Stimulated activated CD8-positive, alpha-beta memory T cell treated with anti-CD3 and anti-CD28 coated beads, Interleukin-7, amount 100 ng/mL, for 1 hour (primary cell): ENCODE results near the gene TSPYL1.
"Not testable (repeated sequence)": the region's sequence is repeated elsewhere in the genome, so short reads cannot be mapped to it uniquely, and the experiment has no call there.

Experiments
- DNase-seq, 2 donors: peaks; one replicate each; pipeline ENCODE4 v3.0.0-alpha.2; 2020; ENCODE audit warnings: low read depth in 2 of 2

The TSPYL1 gene

DNA sequence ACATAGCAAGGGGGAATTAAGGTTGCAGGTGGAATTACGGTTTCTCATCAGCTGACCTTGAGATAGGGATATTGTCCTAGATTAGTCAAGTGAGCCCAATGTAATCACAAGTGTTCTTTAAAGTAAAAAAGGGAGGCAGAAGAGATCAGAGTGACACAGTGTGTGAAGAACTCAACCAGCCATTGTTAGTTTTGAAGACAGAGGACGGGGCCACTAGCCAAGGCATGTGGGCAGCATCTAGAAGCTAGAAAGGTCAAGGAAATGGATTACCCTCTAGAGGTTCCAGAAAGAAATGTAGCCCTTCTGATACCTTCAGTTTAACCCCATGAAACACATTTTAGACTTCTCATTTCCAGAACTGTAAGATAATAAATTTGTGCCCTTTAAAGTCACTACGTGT, 18.5 kb upstream of the TSPYL1 start:
- DNase-seq = no peak

DNA sequence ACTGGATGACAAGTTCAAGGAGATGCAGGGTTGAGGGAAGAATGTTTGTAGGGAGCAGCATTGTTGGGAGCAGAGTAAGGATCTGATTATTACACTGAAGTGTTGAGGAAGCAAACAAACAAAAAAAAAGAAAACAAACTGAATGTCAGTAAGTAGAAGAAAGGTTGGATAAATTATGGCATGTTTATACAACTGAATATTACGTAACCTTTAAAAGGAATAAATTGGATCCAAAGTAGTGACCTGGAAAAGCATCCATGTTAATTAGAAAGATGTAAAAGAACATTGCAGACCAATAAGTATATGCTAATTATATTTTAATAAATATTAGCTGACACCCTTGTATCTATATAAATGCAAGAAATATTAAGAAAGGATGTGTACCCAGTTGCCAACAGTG, 12.8 kb upstream of the TSPYL1 start:
- DNase-seq = no peak

GRCh38 chr6:116291701-116292396, 12.1 kb upstream of the TSPYL1 start:
- DNase-seq = no peak

GRCh38 chr6:116290799-116291198, 11.1 kb upstream of the TSPYL1 start:
- no peak for DNase-seq

DNA sequence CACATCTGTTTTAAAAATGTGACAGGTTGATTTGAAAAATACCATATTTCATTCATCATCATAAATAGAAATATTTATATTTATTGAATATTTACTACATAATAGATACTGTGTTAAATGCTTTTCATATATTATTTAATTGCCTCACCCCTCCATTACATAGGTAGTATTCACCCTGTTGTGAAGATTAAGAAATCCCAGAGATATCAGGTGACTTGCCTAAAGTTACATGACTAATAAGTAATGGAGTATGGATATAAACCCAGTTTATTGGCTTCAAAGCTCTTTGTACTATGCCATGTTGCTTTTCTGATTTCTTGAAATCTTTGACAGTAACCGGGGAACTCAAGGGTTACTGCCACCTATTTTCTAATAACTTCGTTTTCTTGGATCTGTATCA, 10.1 kb upstream of the TSPYL1 start:
- no peak for DNase-seq

DNA sequence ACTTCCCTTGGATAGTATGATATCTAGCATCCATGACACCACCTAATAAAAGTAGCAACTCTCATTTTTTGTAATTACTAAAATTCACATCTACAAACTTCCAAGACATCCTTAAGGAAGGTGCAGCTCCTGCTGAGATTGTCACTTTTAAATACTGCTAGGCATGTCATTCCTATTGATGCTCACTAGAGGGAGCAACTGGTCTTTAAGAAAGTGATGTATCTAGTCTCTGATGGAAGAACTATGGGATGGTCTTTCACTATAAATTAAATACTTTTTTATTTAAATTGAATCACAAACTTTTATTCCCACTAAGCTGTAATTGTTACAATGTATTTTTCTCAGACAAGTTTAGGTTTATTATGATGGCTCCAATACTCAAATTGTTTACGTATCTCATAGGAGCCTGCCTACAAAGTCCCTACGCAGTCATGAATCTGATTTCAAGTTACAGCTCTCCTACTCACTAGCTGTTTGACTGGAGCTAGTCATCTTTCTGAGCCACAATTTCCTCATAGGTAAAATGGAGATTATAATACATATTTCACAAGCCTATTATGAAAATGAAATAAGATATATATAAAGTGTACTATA, 8.1 kb upstream of the TSPYL1 start:
- DNase-seq = no peak

DNA sequence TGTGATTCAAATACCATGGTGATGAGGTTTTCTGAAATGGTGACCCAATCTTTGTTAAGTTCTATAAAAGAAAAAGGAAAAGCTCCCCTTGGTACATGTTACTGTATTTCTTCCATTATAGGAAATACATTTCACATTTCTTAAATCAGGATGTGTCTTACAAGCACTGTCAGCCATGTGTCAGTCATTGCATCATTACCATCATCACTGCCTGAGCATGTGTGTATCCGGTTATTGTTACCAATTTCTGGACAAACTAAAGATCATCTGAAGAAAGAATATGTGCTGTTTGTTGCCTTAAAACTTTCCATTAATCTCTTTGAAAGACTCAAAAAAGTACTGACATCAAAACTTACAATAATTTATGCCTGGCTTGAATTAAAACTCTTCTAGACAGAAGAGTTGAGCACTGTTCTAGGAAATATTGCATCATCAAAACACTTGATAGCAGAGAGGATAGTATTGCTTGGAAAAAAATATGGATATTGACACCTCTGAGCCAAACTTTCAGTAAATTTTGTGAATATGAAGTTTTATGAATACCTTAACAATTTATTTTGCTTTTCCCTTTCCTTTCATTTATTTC, 7.1 kb upstream of the TSPYL1 start:
- no peak for DNase-seq

DNA sequence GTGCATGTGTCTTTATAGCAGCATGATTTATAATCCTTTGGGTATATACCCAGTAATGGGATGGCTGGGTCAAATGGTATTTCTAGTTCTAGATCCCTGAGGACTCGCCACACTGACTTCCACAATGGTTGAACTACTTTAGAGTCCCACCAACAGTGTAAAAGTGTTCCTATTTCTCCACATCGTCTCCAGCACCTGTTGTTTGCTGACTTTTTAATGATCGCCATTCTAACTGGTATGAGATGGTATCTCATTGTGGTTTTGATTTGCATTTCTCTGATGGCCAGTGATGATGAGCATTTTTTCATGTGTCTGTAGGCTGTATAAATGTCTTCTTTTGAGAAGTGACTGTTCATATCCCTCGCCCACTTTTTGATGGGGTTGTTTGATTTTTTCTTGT, 5.3 kb upstream of the TSPYL1 start:
- not testable (repeated sequence) for DNase-seq

DNA sequence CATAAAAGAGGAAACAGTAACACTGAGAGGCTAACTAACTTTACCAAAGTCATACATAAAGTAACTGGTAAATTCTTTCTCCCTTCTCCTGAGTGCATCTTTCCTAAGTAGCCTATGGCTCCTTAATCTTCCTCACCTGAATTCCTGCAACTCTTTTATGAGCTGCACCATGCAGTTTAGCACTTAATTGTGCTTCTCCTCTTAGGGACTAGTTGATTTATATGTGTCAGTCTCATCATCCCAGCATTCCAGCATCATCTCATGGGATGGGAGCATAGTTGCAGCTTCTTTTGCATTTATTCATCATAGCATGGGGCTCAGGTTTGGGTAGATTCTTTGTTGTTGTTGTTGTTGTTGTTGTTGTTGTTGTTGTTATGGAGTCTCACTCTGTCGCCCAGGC, 3.5 kb upstream of the TSPYL1 start:
- no peak for DNase-seq

- no peak for DNase-seq
These were observed 3.0 kb upstream of the TSPYL1 start for GRCh38 chr6:116282698-116283097.

- DNase-seq = no peak
These were observed 1.2 kb upstream of the TSPYL1 start for GRCh38 chr6:116280933-116281316.

- no peak for DNase-seq
These were observed 617 bp upstream of the TSPYL1 start for GRCh38 chr6:116280161-116280932.

- DNase-seq = no peak
These were observed 887 bp downstream of the TSPYL1 start for GRCh38 chr6:116278854-116279231.

DNA sequence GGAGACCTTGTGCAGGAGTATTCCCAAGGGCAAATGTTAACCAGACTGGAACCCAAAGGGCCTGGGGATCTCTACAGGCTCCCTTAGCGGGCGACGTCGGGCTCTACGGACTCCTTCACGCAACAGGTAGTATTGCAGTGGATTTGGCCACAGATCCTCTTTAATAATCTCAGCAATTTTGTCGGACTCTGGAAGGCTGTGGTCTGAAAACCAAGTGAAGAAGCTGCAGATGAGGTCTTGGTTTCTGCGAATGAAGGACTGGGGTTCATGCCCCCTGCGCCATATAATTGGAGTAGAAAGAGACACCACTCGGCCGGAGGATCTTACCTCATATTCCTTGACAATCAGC, 1.3 kb downstream of the TSPYL1 start:
- no peak for DNase-seq

- DNase-seq = no peak
These were observed 2.6 kb downstream of the TSPYL1 start for GRCh38 chr6:116277124-116277523.

GRCh38 chr6:116271149-116271708, 8.5 kb downstream of the TSPYL1 start:
- no peak for DNase-seq

DNA sequence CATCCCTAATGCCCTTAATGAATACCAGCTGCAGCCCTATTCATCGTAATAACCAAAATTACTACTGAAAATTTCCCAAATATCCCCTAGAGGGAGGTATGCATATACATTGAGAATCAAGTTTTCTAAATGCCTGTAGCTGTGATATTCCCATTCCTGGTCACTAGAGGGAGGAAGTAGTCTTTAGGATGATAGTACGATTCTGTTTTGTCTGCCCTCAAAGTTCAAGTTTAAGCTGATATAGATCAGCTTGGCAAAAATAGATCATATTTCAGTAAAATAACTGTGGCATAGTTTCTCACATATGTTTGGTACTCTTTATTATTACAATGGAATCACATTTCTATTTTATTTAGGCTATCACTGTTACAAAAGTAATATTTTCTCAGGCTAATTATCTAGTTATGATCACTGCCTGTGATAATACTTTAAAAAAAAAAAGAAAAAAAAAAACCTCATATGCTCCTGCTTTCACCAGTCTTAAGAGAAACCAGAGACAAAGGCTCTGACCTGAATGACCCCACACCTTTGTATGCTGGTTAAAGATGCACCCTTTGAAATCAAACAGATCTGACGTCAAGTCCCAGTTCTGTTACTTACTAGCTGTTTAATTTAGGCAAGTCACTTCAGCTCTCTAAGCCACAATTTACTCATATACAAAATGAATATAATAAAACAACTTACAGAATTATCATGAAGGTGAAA, 11.0 kb downstream of the TSPYL1 start:
- no peak for DNase-seq

GRCh38 chr6:116267836-116268588, 11.7 kb downstream of the TSPYL1 start:
- DNase-seq = no peak

DNA sequence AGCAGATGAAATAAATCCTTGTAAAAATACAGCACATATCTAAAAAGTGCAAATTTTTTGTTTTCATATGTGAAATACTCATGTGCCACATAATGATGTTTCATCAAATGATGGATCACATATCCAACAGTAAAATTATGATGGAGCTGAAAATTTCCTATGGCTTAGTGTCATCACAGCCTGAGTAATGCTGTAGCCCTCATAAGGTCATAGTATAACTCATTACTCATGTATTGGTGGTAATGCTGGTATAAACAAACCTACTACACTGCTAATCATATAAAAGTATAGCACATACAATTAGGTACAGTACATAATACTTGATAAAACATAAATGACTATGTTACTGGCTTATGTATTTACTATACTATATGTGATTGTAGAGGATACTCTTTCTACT, 12.9 kb downstream of the TSPYL1 start:
- no peak for DNase-seq

GRCh38 chr6:116265041-116265829, 14.5 kb downstream of the TSPYL1 start:
- DNase-seq = no peak
